Small intestine (tissue), 7 donors: ENCODE measurements around the gene ARL15. TPM values are rescaled to one million over a fixed set of nuclear protein-coding genes. Genes with fewer than 3 reads are reported as not detected.

ENCODE experiments used
- DNase-seq, 2 donors: peaks; one replicate each; pipeline versions ENCODE4 v3.0.0 to v3.0.0-alpha.2; 2013
- FAIRE-seq: peaks from 2 replicates; lab custom pipeline; 2012; peaks lifted over from hg19 to GRCh38; lab: Jason Lieb, UNC
- H3K27ac ChIP-seq, 3 donors: one replicate each; pipeline ENCODE4 v1.5.1; 2013; ENCODE audit warnings: low read length in 2 of 3, mild to moderate bottlenecking in 2 of 3, control low read depth in 1 of 3, inconsistent platforms in 1 of 3, low read depth in 1 of 3, moderate library complexity in 1 of 3
- H3K27me3 ChIP-seq, 3 donors: one replicate each; pipeline ENCODE4 v1.6.1; 2013; ENCODE audit warnings: low read length in 3 of 3, inconsistent platforms in 1 of 3; ENCODE audit not compliant: control insufficient read depth in 3 of 3, insufficient read depth in 3 of 3
- H3K36me3 ChIP-seq, 3 donors: one replicate each; pipeline ENCODE4 v1.6.1; 2013; ENCODE audit warnings: low read length in 3 of 3, inconsistent platforms in 1 of 3, low read depth in 1 of 3, mild to moderate bottlenecking in 1 of 3, moderate library complexity in 1 of 3; ENCODE audit not compliant: control insufficient read depth in 3 of 3, insufficient read depth in 2 of 3
- H3K4me1 ChIP-seq, 3 donors: one replicate each; pipeline ENCODE4 v1.6.1; 2013; ENCODE audit warnings: low read length in 2 of 3, inconsistent platforms in 1 of 3, low read depth in 1 of 3, mild to moderate bottlenecking in 1 of 3, moderate library complexity in 1 of 3; ENCODE audit not compliant: control insufficient read depth in 3 of 3, insufficient read depth in 2 of 3
- H3K4me3 ChIP-seq, 3 donors: one replicate each; pipeline ENCODE4 v1.5.1; 2013; ENCODE audit warnings: low read length in 3 of 3, control low read depth in 1 of 3, inconsistent platforms in 1 of 3, low read depth in 1 of 3, mild to moderate bottlenecking in 1 of 3, moderate library complexity in 1 of 3
- H3K9me3 ChIP-seq, 2 donors: one replicate each; pipeline ENCODE4 v1.6.1; 2013; ENCODE audit warnings: low read depth in 1 of 2, low read length in 1 of 2; ENCODE audit not compliant: control insufficient read depth in 2 of 2, insufficient read depth in 1 of 2
- WGBS, 3 donors: extraction: QIAGEN DNeasy Blood & Tissue Kit; methylation state at CpG; one replicate each; pipeline ENCODE4 v1.1.7; 2013; 5-methylcytosine and 5-hydroxymethylcytosine counted together
- polyA plus RNA-seq, 4 donors: library from polyadenylated mRNA; stranded (reverse) in 3 of 4; unstranded in 1 of 4; fragments of 200-250 nt in 3 of 4; fragments of 120-200 nt in 1 of 4; gene quantifications; one replicate each; pipeline versions ENCODE4 v1.2.1 to v1.2.3, GENCODE V29; 2013
- donor health status: healthy with polysubstance abuse.
- donor health status: control.
- donor health status: control.
- donor health status: Bipolar disorder and iron deficiency.
- donor health status: healthy.

The ARL15 gene
- polyA plus RNA-seq, 4 donors: 16.5 to 61.9 (median 20.5) TPM

- WGBS, 3 donors: 89 to 100% (median 96%) methylated on average over 1 of the region's 1 CpG
- H3K27me3 ChIP-seq: no peaks in the 10 kb centered on the region
- FAIRE-seq (no peak), DNase-seq (no peak)
- no peaks in the 10 kb centered on the region for H3K36me3 ChIP-seq
- H3K4me3 ChIP-seq: no peak overlapping the region
- H3K9me3 ChIP-seq: no peaks in the 10 kb centered on the region
- no peak overlapping the region for H3K27ac ChIP-seq
- H3K4me1 ChIP-seq: no peaks in the 10 kb centered on the region
Measured at GRCh38 chr5:54156577-54156976, 153.8 kb downstream of the ARL15 start.

GRCh38 chr5:54150841-54151240 is 159.5 kb downstream of the ARL15 start:
- peaks cover 0 to 2% (median 0%) of the 10 kb centered on the region in 3 donors for H3K4me1 ChIP-seq
- FAIRE-seq (no peak), DNase-seq (no peak)
- no peak overlapping the region for H3K27ac ChIP-seq
- H3K36me3 ChIP-seq: no peaks in the 10 kb centered on the region
- WGBS, 3 donors: 23 to 70% (median 43%) methylated on average over 1 of the region's 1 CpG
- no peaks in the 10 kb centered on the region for H3K9me3 ChIP-seq
- H3K4me3 ChIP-seq: no peak overlapping the region
- no peaks in the 10 kb centered on the region for H3K27me3 ChIP-seq

GRCh38 chr5:54148858-54149257 is 161.5 kb downstream of the ARL15 start:
- peaks cover 0 to 2% (median 0%) of the 10 kb centered on the region in 3 donors for H3K4me1 ChIP-seq
- WGBS, 3 donors: 38 to 71% (median 52%) methylated on average over 2 of the region's 2 CpGs
- DNase-seq: peak; percentile 14 to 31
- H3K27ac ChIP-seq: no peak overlapping the region
- H3K27me3 ChIP-seq: no peaks in the 10 kb centered on the region
- no peak overlapping the region for H3K4me3 ChIP-seq
- no peaks in the 10 kb centered on the region for H3K9me3 ChIP-seq
- H3K36me3 ChIP-seq: no peaks in the 10 kb centered on the region
- no peak for FAIRE-seq

DNA sequence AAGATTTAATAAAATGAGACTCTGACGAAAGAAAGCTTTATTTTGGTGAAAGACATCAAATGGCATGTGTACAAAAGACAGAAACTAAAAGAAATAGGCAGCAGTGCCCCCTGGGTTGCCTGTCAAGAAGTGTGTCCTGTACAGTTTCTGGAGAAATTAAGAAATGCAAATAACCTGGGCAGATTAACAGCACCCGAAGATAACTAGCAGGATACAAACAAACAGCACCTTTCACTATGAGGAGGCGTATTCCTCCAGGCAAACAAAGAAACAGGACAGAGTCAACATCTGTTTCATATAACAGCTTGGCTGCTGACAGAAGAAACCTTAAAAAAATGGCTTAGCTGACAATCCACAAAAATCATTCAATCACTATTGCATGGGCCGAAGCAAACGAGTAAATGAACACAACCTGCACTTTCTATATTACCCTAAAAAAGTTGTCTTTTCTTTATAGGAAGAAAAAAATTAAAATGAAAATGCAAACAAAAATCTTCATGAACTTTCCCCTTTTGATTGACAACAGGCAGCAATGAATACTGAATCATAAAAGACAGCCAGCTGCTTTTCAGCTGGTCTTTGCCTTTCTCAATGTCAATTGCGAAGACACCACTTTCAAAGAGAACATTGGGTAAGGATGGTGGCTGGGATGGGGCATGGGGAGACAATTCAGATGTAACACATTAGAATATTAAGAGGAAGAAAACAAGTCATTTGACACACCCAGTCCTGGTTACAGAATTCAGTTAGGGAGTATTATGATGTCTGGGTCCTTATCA is 162.1 kb downstream of the ARL15 start:
- Histone ChIP-seq H3K27ac (no peak overlapping the region), H3K4me1 (peaks cover 0 to 2% (median 0%) of the 10 kb centered on the region in 3 donors), H3K9me3 (no peaks in the 10 kb centered on the region), H3K27me3 (no peaks in the 10 kb centered on the region), H3K4me3 (no peak overlapping the region), H3K36me3 (no peaks in the 10 kb centered on the region)
- FAIRE-seq: no peak
- WGBS, 3 donors: 67 to 78% (median 70%) methylated on average over 6 of the region's 6 CpGs
- DNase-seq: no peak

DNA sequence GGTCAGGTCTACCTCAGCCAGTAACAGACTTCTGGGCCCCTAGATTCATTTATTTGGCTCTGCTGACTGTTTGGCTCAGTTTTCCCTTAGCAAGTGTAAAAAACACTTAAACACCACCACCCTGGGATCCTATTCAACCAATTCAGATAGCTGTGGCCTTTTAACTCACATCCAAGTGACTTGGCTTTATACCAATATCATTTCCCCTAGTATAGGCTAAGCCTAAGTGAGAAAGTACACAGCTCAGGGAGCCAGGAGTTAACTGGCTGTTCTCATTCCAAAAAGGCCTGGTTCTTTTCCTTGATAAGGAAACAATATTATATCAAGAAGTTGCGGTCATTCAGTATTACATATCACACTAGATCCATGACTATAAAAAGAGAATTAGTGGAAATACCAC is 163.5 kb downstream of the ARL15 start:
- DNase-seq: no peak
- Histone ChIP-seq H3K27ac (no peak overlapping the region), H3K27me3 (no peaks in the 10 kb centered on the region), H3K4me3 (no peak overlapping the region), H3K4me1 (peaks cover 0 to 2% (median 0%) of the 10 kb centered on the region in 3 donors), H3K9me3 (no peaks in the 10 kb centered on the region), H3K36me3 (peaks cover 0 to 3% (median 0%) of the 10 kb centered on the region in 3 donors)
- 84 to 88% (median 88%) methylated on average over 1 of the region's 1 CpG for WGBS, 3 donors
- FAIRE-seq: no peak

- no peaks in the 10 kb centered on the region for H3K27me3 ChIP-seq
- 77 to 93% (median 87%) methylated on average over 3 of the region's 3 CpGs for WGBS, 3 donors
- no peak overlapping the region for H3K4me3 ChIP-seq
- FAIRE-seq (no peak), DNase-seq (no peak)
- peaks cover 0 to 2% (median 0%) of the 10 kb centered on the region in 3 donors for H3K4me1 ChIP-seq
- H3K36me3 ChIP-seq: peaks cover 0 to 3% (median 0%) of the 10 kb centered on the region in 3 donors
- H3K9me3 ChIP-seq: no peaks in the 10 kb centered on the region
- no peak overlapping the region for H3K27ac ChIP-seq
Measured at GRCh38 chr5:54146390-54146789, 164.0 kb downstream of the ARL15 start.

DNA sequence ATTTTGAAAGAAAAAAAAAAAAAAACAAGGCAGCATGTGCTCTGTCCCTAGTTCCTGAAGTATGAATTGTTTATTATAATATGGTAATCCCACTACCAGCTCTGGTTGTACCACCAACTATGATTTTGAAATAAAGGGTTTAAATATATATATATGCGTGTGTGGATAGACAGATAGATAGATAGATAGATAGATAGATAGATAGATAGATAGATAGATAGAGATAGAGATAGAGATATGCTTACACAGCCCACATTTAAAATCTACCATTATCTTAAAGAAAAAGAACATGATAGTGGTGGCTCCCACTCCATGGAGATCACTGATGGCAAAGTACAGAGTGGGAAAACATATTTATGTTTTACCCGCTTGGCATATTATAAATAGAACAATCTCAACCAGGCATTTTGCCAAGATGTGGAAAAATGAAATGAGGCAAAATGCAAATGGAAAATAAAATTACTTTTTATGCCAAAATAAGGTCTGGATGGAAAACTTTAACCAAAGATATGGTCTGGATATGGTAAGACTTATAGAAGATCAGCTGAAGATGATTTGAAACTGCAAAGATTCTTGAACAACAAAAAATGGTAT is 170.0 kb downstream of the ARL15 start:
- FAIRE-seq: no peak
- Histone ChIP-seq H3K36me3 (peaks cover 0 to 3% (median 0%) of the 10 kb centered on the region in 3 donors), H3K27me3 (no peaks in the 10 kb centered on the region), H3K4me3 (no peak overlapping the region), H3K27ac (no peak overlapping the region), H3K9me3 (no peaks in the 10 kb centered on the region), H3K4me1 (no peaks in the 10 kb centered on the region)
- WGBS, 3 donors: 85 to 93% (median 92%) methylated on average over 2 of the region's 2 CpGs
- DNase-seq: no peak

- no peaks in the 10 kb centered on the region for H3K4me1 ChIP-seq
- DNase-seq (no peak), FAIRE-seq (no peak)
- no peaks in the 10 kb centered on the region for H3K9me3 ChIP-seq
- H3K36me3 ChIP-seq: no peaks in the 10 kb centered on the region
- H3K4me3 ChIP-seq: no peak overlapping the region
- 78 to 94% (median 90%) methylated on average over 5 of the region's 5 CpGs for whole genome bisulfite sequencing, 3 donors
- H3K27me3 ChIP-seq: no peaks in the 10 kb centered on the region
- no peak overlapping the region for H3K27ac ChIP-seq
Measured at GRCh38 chr5:54136516-54137440, 173.6 kb downstream of the ARL15 start.
